ENCODE measurements around the gene TAF10. TPM values are rescaled to one million over a fixed set of nuclear protein-coding genes. Genes with fewer than 3 reads are reported as not detected.

TAF10 gene
- total RNA-seq (100 to 1,000 TPM; 127 TPM), polyA plus RNA-seq (ENCODE audit: insufficient read length in 6 of 6) (10 to 100 TPM; 44.6 to 72.1 (median 59.1) TPM)
- long read RNA-seq, donor 1, full-length matches to known transcripts: 57 of 64 reads
- long read RNA-seq, donor 1, partial matches to known transcripts: 7 of 64 reads
- long read RNA-seq, donor 1, other reads (novel, unspliced or antisense): 0 of 64 reads
- long read RNA-seq, donor 2, full-length matches to known transcripts: 44 of 55 reads
- long read RNA-seq, donor 2, partial matches to known transcripts: 11 of 55 reads
- long read RNA-seq, donor 2, other reads (novel, unspliced or antisense): 0 of 55 reads
- long read RNA-seq, donor 3, full-length matches to known transcripts: 48 of 53 reads
- long read RNA-seq, donor 3, partial matches to known transcripts: 5 of 53 reads
- long read RNA-seq, donor 3, other reads (novel, unspliced or antisense): 0 of 53 reads
- long read RNA-seq, donor 4, partial matches to known transcripts: 3 of 5 reads
- long read RNA-seq, donor 4, other reads (novel, unspliced or antisense): 0 of 5 reads
- long read RNA-seq, donor 5, full-length matches to known transcripts: 52 of 58 reads
- long read RNA-seq, donor 5, partial matches to known transcripts: 6 of 58 reads
- long read RNA-seq, donor 5, other reads (novel, unspliced or antisense): 0 of 58 reads
- long read RNA-seq, donor 6, full-length matches to known transcripts: 40 of 212 reads
- long read RNA-seq, donor 6, partial matches to known transcripts: 108 of 212 reads
- long read RNA-seq, donor 6, other reads (novel, unspliced or antisense): 64 of 212 reads
- long read RNA-seq, donor 7, full-length matches to known transcripts: 15 of 137 reads
- long read RNA-seq, donor 7, partial matches to known transcripts: 73 of 137 reads
- long read RNA-seq, donor 7, other reads (novel, unspliced or antisense): 49 of 137 reads
- long read RNA-seq, donor 8, full-length matches to known transcripts: 41 of 208 reads
- long read RNA-seq, donor 8, partial matches to known transcripts: 105 of 208 reads
- long read RNA-seq, donor 8, other reads (novel, unspliced or antisense): 62 of 208 reads
- long read RNA-seq, donor 9: 0 reads
- long read RNA-seq, donor 10, full-length matches to known transcripts: 2 of 3 reads
- long read RNA-seq, donor 10, partial matches to known transcripts: 0 of 3 reads
- long read RNA-seq, donor 10, other reads (novel, unspliced or antisense): 1 of 3 reads
- long read RNA-seq, donor 11, full-length matches to known transcripts: 80 of 86 reads
- long read RNA-seq, donor 11, partial matches to known transcripts: 6 of 86 reads
- long read RNA-seq, donor 11, other reads (novel, unspliced or antisense): 0 of 86 reads
- long read RNA-seq, donor 12, full-length matches to known transcripts: 31 of 31 reads
- long read RNA-seq, donor 12, partial matches to known transcripts: 0 of 31 reads
- long read RNA-seq, donor 12, other reads (novel, unspliced or antisense): 0 of 31 reads

DNA sequence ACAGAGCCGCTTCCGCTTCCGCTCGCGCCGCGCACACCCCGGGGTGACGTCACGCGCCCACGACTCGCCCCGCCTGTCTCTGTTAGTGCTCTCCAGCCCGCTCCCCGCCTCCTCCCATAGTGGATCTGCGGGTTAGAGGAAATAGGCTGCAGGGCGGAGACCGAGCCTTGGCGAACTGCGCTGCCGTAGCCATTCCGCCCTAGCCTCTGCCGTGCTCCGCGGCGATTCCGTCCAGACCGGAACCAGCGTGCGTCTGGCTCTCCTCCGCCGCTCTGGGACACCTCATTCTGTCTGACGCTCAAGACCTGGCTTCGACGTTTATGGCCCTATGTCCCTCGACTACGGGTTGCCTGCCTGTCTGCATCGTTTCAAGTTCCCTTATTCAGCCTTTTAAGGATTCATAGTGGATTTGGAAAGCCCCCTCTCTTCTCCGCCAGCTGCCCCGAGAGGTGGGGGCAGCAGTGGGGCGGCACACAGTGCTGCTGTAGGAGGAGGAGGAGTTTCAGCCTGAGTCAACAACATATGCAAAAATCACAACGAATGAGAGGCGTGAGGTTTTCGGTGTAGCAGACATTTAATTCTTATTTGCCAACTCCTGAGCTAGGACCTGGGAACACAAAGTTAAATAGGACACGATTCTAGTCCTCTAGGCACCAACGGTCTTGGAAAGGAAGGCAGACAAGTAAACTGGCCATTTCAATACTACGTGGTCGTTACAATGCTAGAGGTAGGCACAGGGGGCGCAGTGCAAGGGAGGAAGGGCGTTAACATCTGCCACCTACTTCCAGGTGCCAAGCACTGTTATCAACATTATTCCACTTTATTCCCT, at the start of gene TAF10:
Gene TAF10 (minus strand): TSS at position 4 of the 829 bp plus-strand sequence. CDS start 27 bp downstream, outside the sequence.
- intact Hi-C loops (cut with DNase I): no loop called here
- peaks cover 0 to 74% of the 10 kb centered on the region in 2 donors for H3K36me3 ChIP-seq
- peak; percentile 95 for ATAC-seq
- TF ChIP-seq, protein P1, sequence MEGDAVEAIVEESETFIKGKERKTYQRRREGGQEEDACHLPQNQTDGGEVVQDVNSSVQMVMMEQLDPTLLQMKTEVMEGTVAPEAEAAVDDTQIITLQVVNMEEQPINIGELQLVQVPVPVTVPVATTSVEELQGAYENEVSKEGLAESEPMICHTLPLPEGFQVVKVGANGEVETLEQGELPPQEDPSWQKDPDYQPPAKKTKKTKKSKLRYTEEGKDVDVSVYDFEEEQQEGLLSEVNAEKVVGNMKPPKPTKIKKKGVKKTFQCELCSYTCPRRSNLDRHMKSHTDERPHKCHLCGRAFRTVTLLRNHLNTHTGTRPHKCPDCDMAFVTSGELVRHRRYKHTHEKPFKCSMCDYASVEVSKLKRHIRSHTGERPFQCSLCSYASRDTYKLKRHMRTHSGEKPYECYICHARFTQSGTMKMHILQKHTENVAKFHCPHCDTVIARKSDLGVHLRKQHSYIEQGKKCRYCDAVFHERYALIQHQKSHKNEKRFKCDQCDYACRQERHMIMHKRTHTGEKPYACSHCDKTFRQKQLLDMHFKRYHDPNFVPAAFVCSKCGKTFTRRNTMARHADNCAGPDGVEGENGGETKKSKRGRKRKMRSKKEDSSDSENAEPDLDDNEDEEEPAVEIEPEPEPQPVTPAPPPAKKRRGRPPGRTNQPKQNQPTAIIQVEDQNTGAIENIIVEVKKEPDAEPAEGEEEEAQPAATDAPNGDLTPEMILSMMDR (IDR thresholded peaks at IDR 0.05): peak; percentile 7 to 30
- H3K4me1 ChIP-seq: peaks cover 11 to 80% of the 10 kb centered on the region in 2 donors
- DNase-seq: peak; percentile 92 to 99 (median 98)
- H3K27me3 ChIP-seq: no peaks in the 10 kb centered on the region
- peak within 1 kb of the TSS; percentile 98 to 99 for H3K27ac ChIP-seq
- H3K4me3 ChIP-seq: peak within 1 kb of the TSS; percentile 67 to 81
- no peaks in the 10 kb centered on the region for H3K9me3 ChIP-seq

DNA sequence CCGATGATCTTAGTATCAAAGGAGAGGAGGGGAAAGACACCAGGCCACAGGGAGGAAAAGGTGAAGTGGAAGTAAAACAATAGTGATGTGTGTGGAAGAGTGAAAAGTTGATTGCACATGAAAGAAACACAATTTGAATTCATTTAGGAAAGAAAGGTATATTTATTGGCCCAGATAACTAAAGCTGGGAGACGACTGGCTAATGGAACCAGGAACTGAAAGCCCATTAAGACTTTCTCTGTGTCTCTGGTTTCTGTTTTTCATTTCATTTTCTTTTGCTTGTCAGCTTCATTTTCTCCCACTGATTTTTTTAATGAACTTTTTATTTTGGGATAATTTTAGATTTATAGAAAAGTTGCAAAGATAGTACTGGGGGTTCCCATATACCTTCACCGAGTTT, 48.7 kb upstream of the TAF10 start:
- no peak for ATAC-seq
- Histone ChIP-seq H3K4me1 (no peaks in the 10 kb centered on the region), H3K27me3 (peaks cover 0 to 14% of the 10 kb centered on the region in 2 donors), H3K9me3 (no peaks in the 10 kb centered on the region), H3K36me3 (no peaks in the 10 kb centered on the region), H3K4me3 (no peak overlapping the region), H3K27ac (no peak overlapping the region)
- DNase-seq: no peak
- intact Hi-C loops (cut with DNase I): no loop called here
- TF ChIP-seq, protein P1 (IDR thresholded peaks at IDR 0.05): no peak

DNA sequence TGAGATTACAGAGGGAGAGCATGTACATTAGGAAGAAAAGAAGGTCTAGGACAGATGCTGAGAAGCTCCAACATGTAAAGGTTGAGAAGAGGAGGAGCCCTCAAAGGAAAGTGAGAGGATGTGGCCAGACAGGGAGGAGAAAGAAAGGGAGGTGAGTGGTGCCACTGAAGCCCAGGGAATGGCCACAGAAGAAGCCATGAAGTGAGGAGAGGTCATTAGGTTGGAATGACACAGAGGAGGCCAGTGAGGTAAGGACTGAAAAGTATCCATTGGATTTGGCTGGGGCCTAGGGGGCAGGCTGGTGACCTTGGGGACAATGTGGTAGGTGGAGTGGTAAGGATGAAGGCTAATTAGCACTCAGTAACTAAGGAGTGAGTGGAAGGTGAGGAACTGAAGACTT, 46.6 kb upstream of the TAF10 start:
- Histone ChIP-seq H3K4me3 (no peak overlapping the region), H3K27ac (no peak overlapping the region), H3K36me3 (no peaks in the 10 kb centered on the region), H3K27me3 (peaks cover 0 to 25% of the 10 kb centered on the region in 2 donors), H3K9me3 (no peaks in the 10 kb centered on the region), H3K4me1 (no peaks in the 10 kb centered on the region)
- ATAC-seq (no peak), DNase-seq (no peak)
- TF ChIP-seq, protein P1 (IDR thresholded peaks at IDR 0.05): no peak
- intact Hi-C loops (cut with DNase I): no loop called here

DNA sequence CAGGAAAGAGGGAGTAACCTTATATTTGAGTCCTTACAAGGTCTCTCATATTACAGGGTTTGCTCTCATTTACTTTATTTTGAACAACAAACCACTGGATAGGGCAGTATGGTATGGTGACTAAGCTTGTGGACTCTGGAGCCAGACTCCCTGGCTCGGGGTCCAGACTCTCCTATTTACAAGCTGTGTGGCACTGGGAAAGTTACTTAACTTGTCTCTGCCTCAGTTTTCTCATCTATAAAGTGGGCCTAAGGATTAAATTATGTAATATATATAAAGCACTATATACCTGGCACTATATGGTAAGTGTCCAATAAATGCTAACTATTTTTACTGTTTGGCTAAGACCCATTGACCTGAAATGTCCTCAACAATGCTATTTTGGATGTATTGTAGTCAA, 45.3 kb upstream of the TAF10 start:
- TF ChIP-seq, protein P1 (IDR thresholded peaks at IDR 0.05): no peak
- DNase-seq: no peak
- H3K36me3 ChIP-seq: no peaks in the 10 kb centered on the region
- H3K4me1 ChIP-seq: peaks cover 0 to 5% of the 10 kb centered on the region in 2 donors
- ATAC-seq: no peak
- intact Hi-C loops (cut with DNase I): no loop called here
- H3K9me3 ChIP-seq: no peaks in the 10 kb centered on the region
- no peak overlapping the region for H3K27ac ChIP-seq
- H3K4me3 ChIP-seq: no peak overlapping the region
- H3K27me3 ChIP-seq: peaks cover 0 to 25% of the 10 kb centered on the region in 2 donors

Measured in left lung (tissue), 14 donors.